AG04450 (cell line): ENCODE results near the gene ZNF142. TPM values are rescaled to one million over a fixed set of nuclear protein-coding genes. Genes with fewer than 3 reads are reported as not detected.

Experiments used
- CTCF ChIA-PET: fragments of 300-600, 350-600 bp; formaldehyde crosslinking; extraction: SDS; loops from one replicate; lab custom pipeline; 2022; ENCODE audit warnings: antibody characterized with exemption, inconsistent platforms; lab: Charles Lee
- POLR2A ChIA-PET: fragments of 350-600 bp; formaldehyde crosslinking; extraction: SDS; loops from one replicate; lab custom pipeline; 2021; ENCODE audit warnings: antibody characterized with exemption, inconsistent platforms; lab: Yijun Ruan, JAX
- DNase-seq: peaks from one replicate; pipeline ENCODE4 v3.0.0-alpha.2; 2011; ENCODE audit warnings: low read depth, low spot score
- H3K27ac ChIP-seq: one replicate; pipeline ENCODE4 v1.5.1; 2012; ENCODE audit warnings: low read depth, low read length, control low read depth
- H3K27me3 ChIP-seq: one replicate; pipeline ENCODE4 v1.6.0; 2012; ENCODE audit warnings: low read length; ENCODE audit not compliant: control insufficient read depth, insufficient read depth
- H3K4me3 ChIP-seq: 2 replicates; pipeline ENCODE4 v1.5.1; 2011; ENCODE audit warnings: mild to moderate bottlenecking, low read depth, low read length, control low read depth
- H3K9me3 ChIP-seq: 2 replicates; pipeline ENCODE4 v1.5.1; 2012; ENCODE audit warnings: low read length; ENCODE audit not compliant: control insufficient read depth, insufficient read depth
- polyA plus RNA-seq: library from polyadenylated mRNA; depleted of rRNA; stranded (reverse); fragments of >200 nt; gene quantifications from 2 replicates; pipeline ENCODE4 v1.2.3, GENCODE V29; 2011
- TF ChIP-seq, protein P1 (sequence below): IDR thresholded peaks from 2 replicates; pipeline ENCODE4 v1.5.1; 2011; ENCODE audit warnings: low read depth, low read length, control low read depth, inconsistent platforms

ZNF142 gene
- polyA plus RNA-seq, 1 experiment = 3.5 TPM

DNA sequence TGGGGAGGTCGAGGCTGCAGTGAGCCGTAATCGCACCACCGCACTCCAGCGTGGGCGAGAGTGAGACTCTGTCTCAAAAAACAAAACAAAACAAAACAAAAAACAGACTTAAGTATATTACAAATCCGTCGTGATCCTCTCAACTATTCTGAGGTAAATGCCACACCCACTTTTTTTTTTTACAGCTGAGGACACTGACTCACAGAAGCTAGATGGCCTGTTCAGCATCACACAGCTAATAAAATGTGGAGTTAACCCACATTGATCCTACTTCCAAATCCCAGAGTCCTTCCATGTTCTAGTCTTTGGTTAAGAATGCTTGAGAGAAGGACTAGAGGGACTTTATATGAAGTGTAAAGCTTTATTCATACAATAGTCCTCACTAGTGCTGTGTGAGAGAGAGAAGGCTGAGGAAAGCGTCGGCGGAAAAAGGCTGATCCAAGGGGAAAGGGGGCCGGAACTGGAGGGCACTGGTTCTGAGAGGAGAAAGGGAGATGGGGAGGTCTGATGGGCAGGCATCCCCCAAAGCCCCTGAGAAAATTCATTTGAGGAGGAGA is 11.8 kb upstream of the ZNF142 start:
- Histone ChIP-seq H3K27me3 (no peaks in the 10 kb centered on the region), H3K27ac (peak overlapping the region; percentile 77), H3K9me3 (no peaks in the 10 kb centered on the region; the same call in 1 of the 2 replicates), H3K4me3 (peak overlapping the region; percentile 95)
- ChIA-PET CTCF (interaction anchor here (0.7 to 5.5 kb wide), 8 partner anchors 9 to 177 kb away, joined by 3 to 49 read pairs (median 6); partner anchors contain the start of genes BCS1L and ZNF142), POLR2A (interaction anchor here (1.6 to 2.1 kb wide), 2 partner anchors 12 to 16 kb away, joined by 7 to 24 read pairs; partner anchors contain the start of genes BCS1L and ZNF142)
- TF ChIP-seq, protein P1, sequence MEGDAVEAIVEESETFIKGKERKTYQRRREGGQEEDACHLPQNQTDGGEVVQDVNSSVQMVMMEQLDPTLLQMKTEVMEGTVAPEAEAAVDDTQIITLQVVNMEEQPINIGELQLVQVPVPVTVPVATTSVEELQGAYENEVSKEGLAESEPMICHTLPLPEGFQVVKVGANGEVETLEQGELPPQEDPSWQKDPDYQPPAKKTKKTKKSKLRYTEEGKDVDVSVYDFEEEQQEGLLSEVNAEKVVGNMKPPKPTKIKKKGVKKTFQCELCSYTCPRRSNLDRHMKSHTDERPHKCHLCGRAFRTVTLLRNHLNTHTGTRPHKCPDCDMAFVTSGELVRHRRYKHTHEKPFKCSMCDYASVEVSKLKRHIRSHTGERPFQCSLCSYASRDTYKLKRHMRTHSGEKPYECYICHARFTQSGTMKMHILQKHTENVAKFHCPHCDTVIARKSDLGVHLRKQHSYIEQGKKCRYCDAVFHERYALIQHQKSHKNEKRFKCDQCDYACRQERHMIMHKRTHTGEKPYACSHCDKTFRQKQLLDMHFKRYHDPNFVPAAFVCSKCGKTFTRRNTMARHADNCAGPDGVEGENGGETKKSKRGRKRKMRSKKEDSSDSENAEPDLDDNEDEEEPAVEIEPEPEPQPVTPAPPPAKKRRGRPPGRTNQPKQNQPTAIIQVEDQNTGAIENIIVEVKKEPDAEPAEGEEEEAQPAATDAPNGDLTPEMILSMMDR = no peak
- no peak for DNase-seq

DNA sequence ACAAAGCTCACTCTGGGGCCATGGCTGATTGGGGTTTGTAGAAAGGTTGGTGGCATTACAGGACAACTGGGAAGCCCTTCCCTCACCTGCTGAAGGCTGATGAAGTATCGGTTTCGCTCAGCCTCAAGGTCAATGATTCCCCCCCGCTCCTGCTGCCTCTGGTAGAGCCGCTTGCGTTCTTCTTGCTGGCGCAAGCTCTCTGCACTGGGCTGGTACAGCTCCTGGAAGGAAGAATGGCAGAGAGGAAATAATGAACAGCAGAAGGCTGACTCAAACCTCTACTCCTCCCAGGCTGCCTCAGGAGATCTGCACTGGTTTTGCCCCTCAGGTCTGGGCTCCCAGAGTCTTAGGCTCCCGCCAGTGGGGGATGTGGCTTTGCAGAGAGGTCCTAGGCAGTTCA is 5.2 kb upstream of the ZNF142 start:
- ChIA-PET POLR2A (no interaction called here), CTCF (no interaction called here)
- no peaks in the 10 kb centered on the region for H3K27me3 ChIP-seq
- TF ChIP-seq, protein P1 = no peak
- H3K9me3 ChIP-seq = no peaks in the 10 kb centered on the region
- no peak overlapping the region for H3K4me3 ChIP-seq
- no peak for DNase-seq
- no peak overlapping the region for H3K27ac ChIP-seq

DNA sequence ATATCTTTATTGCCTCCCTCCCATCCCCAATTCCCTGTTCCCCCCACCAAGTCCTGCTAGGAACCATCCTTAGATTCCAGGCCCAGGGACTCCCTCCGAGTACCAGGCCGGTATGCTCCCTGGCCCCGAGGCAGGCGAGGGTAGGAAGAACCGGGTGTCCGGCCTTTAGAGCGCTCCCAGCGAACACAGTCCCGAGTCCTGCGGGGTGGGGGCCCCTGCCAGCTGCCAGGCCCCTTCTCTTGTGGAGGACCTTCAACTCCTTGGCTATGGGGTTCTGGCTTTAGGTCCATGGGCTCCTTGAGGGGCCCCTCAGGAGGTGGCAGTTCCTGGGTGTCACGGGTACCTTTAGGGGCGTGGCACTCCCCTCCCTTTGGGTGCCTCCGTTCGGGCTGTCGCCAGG is 4.5 kb upstream of the ZNF142 start:
- Histone ChIP-seq H3K4me3 (no peak overlapping the region), H3K9me3 (peaks cover 3% of the 10 kb centered on the region; the same call in 1 of the 2 replicates), H3K27ac (no peak overlapping the region), H3K27me3 (no peaks in the 10 kb centered on the region)
- TF ChIP-seq, protein P1 = no peak
- ChIA-PET CTCF (no interaction called here), POLR2A (interaction anchor here (1.0 kb wide), 1 partner anchor 8 kb away, joined by 3 read pairs; the partner anchor contains the start of genes RNF25 and STK36)
- DNase-seq = no peak

DNA sequence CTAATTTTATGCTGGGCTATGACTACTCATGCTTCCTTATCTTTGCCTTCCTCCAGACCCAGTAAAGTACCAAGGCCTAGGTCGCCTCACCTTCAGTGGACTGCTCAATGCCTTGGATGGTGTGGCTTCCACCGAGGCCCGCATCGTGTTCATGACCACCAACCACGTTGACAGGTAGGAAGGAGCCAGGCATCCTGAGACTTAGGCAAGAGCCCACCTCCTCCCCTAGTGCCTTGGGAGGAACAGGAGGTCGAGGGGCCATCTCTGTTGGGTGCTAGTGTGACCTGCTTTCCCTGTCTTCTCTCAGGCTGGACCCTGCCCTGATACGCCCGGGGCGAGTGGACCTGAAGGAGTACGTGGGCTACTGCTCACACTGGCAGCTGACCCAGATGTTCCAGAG is 3.4 kb upstream of the ZNF142 start:
- ChIA-PET CTCF (no interaction called here), POLR2A (interaction anchor here (0.5 kb wide), 1 partner anchor 38 kb away, joined by 4 read pairs; no protein-coding TSS in a partner anchor)
- Histone ChIP-seq H3K27ac (no peak overlapping the region), H3K9me3 (peaks cover 3% of the 10 kb centered on the region; the same call in 1 of the 2 replicates), H3K4me3 (no peak overlapping the region), H3K27me3 (no peaks in the 10 kb centered on the region)
- TF ChIP-seq, protein P1 = no peak
- no peak for DNase-seq

DNA sequence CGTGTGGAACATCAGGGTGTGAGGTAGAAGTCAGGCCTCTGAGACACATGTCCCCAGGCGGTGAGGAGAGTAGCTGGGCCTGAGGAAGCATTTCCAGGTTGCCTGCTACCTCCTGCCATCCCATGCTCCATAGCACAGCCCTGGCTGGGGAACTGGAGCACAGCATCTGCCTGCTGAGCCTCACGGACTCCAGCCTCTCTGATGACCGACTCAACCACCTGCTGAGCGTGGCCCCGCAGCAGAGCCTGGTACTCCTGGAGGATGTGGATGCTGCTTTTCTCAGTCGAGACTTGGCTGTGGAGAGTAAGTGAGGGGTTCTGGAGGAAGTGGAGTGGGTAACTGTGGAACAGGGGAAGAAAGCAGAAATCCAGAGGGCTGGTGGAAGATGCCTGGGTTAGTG is 3.0 kb upstream of the ZNF142 start:
- CTCF ChIA-PET = interaction anchor here (5.2 kb wide), 1 partner anchor 13 kb away, joined by 32 read pairs; no protein-coding TSS in a partner anchor
- POLR2A ChIA-PET = interaction anchor here (1.3 kb wide), 1 partner anchor 10 kb away, joined by 3 read pairs; the partner anchor contains the start of gene STK36
- TF ChIP-seq, protein P1 = no peak
- no peaks in the 10 kb centered on the region for H3K27me3 ChIP-seq
- H3K4me3 ChIP-seq = no peak overlapping the region
- H3K27ac ChIP-seq = no peak overlapping the region
- H3K9me3 ChIP-seq = peaks cover 3% of the 10 kb centered on the region; the same call in 1 of the 2 replicates
- DNase-seq = no peak
